Measurements from ENCODE around the gene FUZ.
"Not testable (repeated sequence)": the region's sequence is repeated elsewhere in the genome, so short reads cannot be mapped to it uniquely, and the experiment has no call there.

FUZ gene

GRCh38 chr19:49829721-49830120, 16.6 kb upstream of the FUZ start:
- no peak for DNase-seq

GRCh38 chr19:49829200-49829599, 16.1 kb upstream of the FUZ start:
- DNase-seq: no peak

- no peak for DNase-seq
These were observed 13.9 kb upstream of the FUZ start for GRCh38 chr19:49827034-49827433.

- no peak for DNase-seq
These were observed 11.6 kb upstream of the FUZ start for GRCh38 chr19:49824662-49825061.

GRCh38 chr19:49823472-49823871, 10.4 kb upstream of the FUZ start:
- no peak for DNase-seq

GRCh38 chr19:49820125-49820524, 7.0 kb upstream of the FUZ start:
- DNase-seq: no peak

GRCh38 chr19:49819452-49820115, 6.5 kb upstream of the FUZ start:
- not testable (repeated sequence) for DNase-seq

- DNase-seq: no peak
These were observed 5.7 kb upstream of the FUZ start for GRCh38 chr19:49818649-49819370.

- DNase-seq: peak; percentile 92
These were observed 5.0 kb upstream of the FUZ start, which contains the start of gene MED25 for GRCh38 chr19:49817964-49818648. MED25 (plus strand) TSS chr19:49818289; CDS start chr19:49818342, 53 bp downstream.

GRCh38 chr19:49816590-49816989, 3.5 kb upstream of the FUZ start:
- DNase-seq: no peak

- DNase-seq: no peak
These were observed 918 bp upstream of the FUZ start for GRCh38 chr19:49814010-49814409.

GRCh38 chr19:49812452-49812996, 568 bp downstream of the FUZ start:
- DNase-seq: no peak

- no peak for DNase-seq
These were observed 1.8 kb downstream of the FUZ start for GRCh38 chr19:49811328-49811727.

GRCh38 chr19:49809941-49810389, 3.1 kb downstream of the FUZ start:
- no peak for DNase-seq

GRCh38 chr19:49809160-49809940, 3.7 kb downstream of the FUZ start:
- peak; percentile 70 for DNase-seq

GRCh38 chr19:49808711-49809159, 4.4 kb downstream of the FUZ start:
- DNase-seq: peak; percentile 93

- no peak for DNase-seq
These were observed 5.0 kb downstream of the FUZ start for GRCh38 chr19:49807904-49808675.

- DNase-seq: no peak
These were observed 5.8 kb downstream of the FUZ start for GRCh38 chr19:49807058-49807903.

- DNase-seq: no peak
These were observed 6.5 kb downstream of the FUZ start for GRCh38 chr19:49806620-49806959.

GRCh38 chr19:49805822-49806619, 7.1 kb downstream of the FUZ start:
- no peak for DNase-seq
